A172 (cell line): ENCODE results near the gene LRRC23. TPM values are rescaled to one million over a fixed set of nuclear protein-coding genes. Genes with fewer than 3 reads are reported as not detected.

ENCODE experiments used
- DNase-seq: peaks from one replicate; pipeline ENCODE4 v3.0.0-alpha.2; 2015; ENCODE audit warnings: low spot score
- total RNA-seq: library from RNA; depleted of rRNA; stranded (reverse); fragments of >200 nt; shearing (Covaris generic); gene quantifications from 2 replicates; pipeline ENCODE4 v1.2.3, GENCODE V29; 2014; rRNA removed

LRRC23 gene
- total RNA-seq, 1 experiment from 2014 or later, result 14.4 TPM

DNA sequence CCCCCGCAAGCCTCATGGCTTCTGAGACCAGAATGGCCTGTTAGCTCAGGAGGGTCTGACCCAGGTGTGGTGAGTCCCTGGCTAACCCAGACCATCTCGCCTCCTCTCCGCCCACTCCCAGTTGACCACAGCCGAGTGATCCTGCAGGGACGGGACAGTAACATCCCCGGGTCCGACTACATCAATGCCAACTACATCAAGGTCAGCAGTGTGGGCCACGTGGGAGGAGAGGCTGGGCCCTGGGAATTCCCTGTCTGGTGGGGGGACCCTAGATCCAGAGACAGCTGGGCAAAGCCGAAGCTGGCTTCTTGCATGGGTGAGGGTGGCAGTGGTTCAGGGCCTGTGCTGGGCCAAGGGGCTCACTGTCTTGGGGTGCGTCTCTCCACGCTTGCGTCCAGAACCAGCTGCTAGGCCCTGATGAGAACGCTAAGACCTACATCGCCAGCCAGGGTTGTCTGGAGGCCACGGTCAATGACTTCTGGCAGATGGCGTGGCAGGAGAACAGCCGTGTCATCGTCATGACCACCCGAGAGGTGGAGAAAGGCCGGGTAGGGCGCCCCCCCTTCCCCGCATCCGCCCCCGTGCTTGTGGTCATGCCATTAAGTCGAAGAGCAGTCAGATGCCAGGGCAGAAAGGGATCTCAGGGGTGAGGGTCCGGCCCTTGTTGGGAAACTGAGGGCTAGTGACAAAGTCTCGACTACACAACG is 51.6 kb downstream of the LRRC23 start:
- DNase-seq, result no peak

DNA sequence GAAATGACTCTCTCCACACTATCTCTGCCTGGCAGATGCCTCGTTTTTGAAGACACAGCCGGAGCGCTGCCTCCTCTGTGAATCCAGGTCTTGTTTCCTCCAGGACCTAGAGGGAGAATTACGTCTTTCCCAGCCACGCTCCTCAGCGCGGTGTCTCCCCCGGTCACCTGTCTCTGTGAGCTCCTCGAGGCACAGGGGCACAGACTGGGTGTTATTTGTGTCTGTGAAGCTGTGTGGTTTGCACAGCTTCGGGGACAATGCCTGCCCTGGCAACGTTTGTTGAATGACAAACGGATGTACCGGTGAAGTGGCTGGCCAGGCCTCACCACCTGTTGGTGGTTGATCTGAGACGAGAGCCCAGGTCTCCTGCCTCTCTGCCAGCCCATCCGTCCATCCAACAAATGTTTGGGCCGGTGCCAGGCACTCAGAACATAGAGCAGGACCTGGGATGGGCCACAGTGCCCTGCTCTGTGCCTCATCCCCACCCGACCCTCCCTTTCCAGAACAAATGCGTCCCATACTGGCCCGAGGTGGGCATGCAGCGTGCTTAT is 52.6 kb downstream of the LRRC23 start:
- DNase-seq, result no peak

DNA sequence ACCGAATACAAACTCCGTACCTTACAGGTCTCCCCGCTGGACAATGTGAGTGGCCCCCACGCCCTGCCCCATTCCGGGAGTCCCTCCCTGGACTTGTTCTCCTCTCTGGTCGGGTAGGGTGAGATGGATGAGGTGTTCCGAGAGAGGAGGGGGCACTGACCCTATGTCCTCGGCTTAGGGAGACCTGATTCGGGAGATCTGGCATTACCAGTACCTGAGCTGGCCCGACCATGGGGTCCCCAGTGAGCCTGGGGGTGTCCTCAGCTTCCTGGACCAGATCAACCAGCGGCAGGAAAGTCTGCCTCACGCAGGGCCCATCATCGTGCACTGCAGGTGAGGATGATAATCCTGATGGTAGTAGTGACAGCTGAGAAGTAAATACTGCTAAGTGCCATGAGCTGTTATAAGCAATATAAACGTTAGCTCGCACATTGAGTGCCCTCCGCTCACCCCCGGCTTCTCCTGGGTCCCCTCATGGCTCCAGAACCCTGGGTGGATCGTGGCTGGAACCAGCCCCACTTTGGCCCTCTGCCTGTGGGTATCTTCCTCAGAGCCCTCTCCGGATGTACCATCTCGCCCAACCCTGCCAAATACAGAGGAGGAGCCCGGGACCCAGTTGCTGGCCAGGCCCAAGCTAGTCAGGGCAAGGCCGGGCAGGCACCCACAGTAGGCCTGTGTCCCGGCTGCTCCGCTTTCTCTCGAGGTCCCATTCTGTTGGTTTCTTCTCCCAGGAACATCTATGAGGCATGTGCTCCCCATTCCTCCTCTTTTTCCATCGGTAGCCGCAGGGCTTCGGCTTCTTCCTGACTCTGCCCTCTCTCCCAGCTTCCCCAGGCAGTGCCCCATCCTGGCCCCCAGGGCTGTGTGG is 53.4 kb downstream of the LRRC23 start:
- DNase-seq, result no peak

DNA sequence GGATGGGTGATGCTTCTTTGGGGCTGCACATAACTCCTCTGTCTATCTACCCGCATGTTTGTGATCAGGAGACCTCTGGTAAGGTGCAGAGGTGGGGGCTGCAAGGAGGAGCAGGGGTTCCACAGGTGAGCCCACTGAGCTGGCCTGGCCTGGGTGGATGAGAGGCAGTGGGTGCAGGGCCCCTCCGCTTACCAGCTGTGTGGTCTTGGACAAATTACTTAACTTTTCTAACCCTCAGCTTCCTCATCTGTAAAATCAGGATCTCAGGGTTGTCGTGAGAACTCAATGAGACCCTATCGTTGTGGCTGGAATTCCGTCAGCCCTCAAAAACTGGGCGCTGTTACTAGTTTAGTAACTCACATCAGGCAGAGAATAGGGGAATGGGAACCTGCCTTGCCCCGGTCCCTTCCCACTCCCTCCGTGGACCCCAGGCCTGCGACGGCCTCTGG is 54.0 kb downstream of the LRRC23 start:
- no peak for DNase-seq

DNA sequence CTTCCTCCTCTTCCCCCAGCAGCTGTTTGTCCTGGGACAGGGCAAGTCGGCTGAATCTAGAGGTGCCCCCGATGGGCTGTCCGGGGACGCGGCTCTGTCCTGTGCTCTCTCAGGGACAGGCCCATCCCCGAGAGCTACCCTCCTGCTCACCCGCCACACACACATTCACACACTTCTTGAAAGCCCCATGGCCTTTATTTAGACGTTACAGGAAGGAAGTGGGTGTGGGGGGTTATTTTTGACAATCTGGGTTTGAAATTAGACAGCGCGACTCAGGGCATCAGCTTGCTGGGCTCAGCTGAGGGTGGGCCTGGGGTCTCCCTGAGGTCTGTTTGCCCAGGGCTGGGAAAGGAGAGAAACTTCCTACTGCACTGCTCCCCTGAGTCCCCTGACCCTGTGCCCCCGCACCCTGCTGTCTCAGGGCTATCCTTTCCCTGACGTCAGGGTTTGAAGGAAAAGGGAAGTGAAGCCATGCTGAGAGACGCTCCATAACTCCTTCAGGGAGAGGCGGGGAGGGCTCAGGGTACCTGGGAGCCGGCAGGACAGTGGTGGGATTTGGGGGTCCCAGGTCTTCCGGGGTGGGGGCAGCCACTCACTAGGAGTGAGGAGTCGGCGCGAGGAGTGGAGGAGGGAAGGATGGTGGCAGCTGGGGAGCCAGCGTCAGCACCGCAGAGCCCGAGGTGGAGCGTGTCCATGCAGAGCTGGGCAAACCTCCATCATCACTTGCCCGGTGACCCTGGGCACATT is 54.6 kb downstream of the LRRC23 start:
- no peak for DNase-seq

DNA sequence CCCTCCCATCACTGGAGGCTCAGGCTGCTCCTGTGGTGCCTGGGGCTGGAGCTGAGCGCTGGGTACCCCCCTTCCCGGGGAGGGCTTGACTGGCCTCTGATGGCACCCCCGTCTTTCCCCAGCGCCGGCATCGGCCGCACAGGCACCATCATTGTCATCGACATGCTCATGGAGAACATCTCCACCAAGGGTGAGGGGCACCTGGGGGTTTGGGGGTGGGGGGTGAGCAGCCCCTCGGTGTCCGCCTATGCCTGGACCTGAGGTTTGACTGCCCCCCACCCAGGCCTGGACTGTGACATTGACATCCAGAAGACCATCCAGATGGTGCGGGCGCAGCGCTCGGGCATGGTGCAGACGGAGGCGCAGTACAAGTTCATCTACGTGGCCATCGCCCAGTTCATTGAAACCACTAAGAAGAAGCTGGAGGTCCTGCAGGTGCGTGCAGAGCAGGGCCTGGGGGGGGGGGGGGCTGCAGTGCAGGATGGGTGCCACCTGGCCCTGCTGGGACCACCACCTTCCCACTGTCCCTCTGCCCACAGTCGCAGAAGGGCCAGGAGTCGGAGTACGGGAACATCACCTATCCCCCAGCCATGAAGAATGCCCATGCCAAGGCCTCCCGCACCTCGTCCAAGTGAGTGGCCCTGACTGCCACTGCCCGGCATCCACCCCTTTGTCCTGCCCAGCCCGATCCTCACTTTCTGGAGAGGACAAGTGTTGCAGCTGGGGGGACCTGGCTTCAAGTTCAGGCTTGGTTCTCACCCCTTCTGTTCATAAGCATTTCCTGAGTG is 55.4 kb downstream of the LRRC23 start:
- DNase-seq, result no peak

DNA sequence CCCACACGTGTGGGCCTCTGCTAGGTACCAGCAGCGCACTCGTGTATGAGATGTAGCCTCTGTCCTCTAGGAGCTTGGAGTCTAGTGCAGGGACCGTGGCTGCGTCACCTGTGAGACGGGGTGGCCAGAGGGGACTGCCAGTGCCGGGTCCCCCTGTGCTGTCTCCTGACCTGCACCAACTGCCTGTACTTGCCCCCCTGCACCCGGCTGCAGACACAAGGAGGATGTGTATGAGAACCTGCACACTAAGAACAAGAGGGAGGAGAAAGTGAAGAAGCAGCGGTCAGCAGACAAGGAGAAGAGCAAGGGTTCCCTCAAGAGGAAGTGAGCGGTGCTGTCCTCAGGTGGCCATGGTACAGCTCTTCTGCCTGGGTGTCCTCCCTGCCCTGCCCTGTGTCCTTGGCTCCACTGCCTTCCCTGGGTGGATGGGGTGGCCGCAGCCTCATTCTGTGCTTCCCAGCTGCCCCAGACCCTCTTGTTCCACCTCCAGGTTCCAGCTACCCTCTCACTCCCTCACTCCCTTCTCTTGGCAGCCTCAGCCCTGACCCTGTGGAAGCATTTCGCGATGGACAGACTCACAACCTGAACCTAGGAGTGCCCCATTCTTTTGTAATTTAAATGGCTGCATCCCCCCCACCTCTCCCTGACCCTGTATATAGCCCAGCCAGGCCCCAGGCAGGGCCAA is 56.1 kb downstream of the LRRC23 start:
- DNase-seq, result no peak

DNA sequence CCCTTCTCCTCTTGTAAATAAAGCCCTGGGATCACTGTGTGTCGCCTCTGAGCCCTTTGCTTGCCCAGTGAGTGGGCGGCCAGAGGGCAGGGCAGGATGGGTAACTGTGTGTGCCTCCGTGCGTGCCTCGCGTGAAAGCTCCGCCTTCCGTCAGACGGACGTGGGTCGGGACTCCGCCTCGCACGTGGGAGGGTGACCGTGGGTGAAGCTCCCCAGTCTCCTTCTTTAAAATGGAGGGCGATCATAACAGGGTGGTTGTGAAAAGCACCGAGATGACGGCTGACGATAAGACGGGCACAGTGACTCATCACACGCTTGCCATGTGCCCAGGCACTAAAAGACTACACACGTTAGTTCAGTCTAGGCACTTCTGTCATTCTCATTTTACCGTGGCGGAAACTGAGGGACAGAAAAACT is 56.7 kb downstream of the LRRC23 start:
- DNase-seq, result no peak

DNA sequence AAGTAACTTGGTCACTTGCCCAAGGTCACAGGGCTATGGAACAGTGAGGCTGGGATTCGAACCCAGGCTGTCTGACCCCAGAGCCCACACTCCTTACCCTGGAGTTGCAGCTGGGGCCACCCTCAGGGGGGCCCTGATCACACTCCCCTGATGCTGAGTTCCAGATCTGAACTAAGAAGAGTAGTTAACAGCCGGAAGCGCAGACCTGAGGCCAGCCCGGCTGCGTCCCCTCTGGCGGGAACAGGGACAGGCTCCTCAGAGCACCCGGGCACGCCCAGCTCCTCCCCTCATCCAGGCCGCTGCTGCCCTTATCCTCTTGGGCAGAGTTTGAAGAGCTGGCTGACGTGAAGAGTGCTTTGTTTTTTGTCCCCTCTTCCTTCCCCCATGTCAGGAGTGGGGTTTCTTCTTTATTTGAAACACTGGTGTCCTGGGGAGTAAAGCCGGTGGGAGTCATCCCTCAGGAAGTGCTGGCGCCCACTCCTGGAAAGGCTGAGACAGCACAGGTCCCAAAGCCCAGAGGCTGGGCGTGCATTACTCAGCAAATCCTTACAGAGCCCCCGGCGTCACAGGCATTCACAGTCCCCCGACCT is 57.2 kb downstream of the LRRC23 start:
- peak; percentile 49 for DNase-seq

DNA sequence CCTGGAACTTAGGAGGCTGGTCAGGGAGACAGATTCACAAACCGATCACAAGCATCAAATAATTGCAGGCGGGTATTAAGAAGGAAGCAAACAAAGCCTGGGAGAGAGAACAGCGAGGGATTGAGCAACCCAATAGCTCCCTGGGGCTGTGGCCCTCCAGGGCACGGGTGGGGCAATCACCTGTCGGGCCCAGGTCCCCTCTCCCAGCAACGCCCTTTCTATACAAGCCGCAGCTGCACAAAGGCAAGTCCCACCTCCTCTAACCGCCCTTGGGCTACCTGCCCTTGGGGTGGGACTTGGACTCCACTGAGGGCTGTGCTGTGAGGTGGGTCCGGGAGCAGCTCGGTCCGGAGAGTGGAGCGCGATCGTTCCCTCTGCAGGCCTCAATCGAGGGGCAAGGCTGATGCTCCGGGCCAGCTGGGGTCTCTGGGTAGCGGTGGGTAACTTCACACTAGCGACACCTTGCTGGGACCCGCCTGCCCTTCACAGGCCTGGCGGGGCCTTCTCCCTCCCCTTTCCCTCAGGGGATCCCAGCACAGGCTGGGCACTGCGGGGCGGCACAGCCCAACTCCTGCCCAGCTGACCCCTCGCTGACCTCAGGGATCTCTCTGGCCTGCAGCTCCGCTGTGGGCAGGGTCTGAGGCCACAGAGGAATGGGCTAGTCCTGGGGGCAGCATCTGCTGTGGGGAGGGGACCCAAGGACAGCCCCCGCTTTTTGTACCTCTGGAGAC is 57.8 kb downstream of the LRRC23 start:
- no peak for DNase-seq

DNA sequence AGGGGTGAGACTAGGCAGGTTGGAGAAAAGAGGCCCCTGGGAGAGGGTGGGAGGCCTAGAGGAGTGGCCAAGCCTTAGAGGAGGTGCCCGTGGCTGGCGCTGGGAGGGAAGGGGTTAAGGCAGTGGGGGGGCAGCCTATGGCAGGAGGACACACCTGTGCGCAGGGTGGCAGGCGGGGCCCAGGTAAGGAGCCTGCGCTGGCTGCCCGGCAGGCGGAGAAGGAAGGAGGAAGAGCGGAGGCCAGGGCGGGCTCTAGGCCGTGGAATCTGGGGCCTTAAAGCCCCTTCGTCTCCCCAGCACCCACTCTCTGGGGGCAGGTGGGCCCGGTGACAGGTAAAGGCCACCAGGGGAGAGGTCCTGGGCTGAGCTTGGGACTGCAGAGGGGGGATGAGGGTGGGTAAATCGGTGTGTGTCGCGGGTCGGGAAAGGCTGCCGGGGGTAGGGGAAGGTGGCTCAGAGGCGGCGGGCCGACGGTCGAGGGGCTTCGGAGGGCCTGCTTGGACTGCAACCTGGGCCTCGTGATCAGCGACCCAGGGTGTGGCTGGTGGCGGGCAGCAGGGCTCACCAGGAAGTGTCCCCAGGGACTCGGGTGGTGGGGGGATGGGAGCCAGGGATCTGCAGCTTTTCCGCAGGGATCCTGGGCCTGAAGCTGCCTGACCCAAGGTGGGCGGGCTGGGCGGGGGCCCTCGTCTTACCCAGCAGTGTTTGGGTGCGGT is 58.6 kb downstream of the LRRC23 start:
- DNase-seq, result no peak

Other genes with a start within 250 kb of the LRRC23 start
- 23.7 and 27.4 TPM in 2 replicates for gene ING4, start 241.7 kb upstream of the LRRC23 start, total RNA-seq
- 6.4 and 9.2 TPM in 2 replicates for gene ZNF384, start 215.4 kb upstream of the LRRC23 start, total RNA-seq
- gene PIANP, start 204.0 kb upstream of the LRRC23 start, total RNA-seq, result 0.24 and 2.3 TPM in 2 replicates
- 40.7 and 45.7 TPM in 2 replicates for gene COPS7A, start 180.8 kb upstream of the LRRC23 start, total RNA-seq
- gene MLF2, start 151.7 kb upstream of the LRRC23 start, total RNA-seq, result 168 and 187 TPM in 2 replicates
- 86.8 and 166 TPM in 2 replicates for gene PTMS, start 138.5 kb upstream of the LRRC23 start, total RNA-seq
- not detected in 2 replicates for gene LAG3, start 132.3 kb upstream of the LRRC23 start, total RNA-seq
- not detected in 2 replicates for gene CD4, start 115.3 kb upstream of the LRRC23 start, total RNA-seq
- gene GPR162, start 83.0 kb upstream of the LRRC23 start, total RNA-seq, result 5.3 and 12.3 TPM in 2 replicates
- 6.9 and 7.4 TPM in 2 replicates for gene P3H3, start 76.4 kb upstream of the LRRC23 start, total RNA-seq
- gene GNB3, start 63.9 kb upstream of the LRRC23 start, total RNA-seq, result 0.19 and 5.1 TPM in 2 replicates
- gene CDCA3, start 53.5 kb upstream of the LRRC23 start, total RNA-seq, result 30.8 and 52.8 TPM in 2 replicates
- gene USP5, start 52.7 kb upstream of the LRRC23 start, total RNA-seq, result 87.3 and 104 TPM in 2 replicates
- 675 and 790 TPM in 2 replicates for gene TPI1, start 37.3 kb upstream of the LRRC23 start, total RNA-seq
- 7.9 and 10.2 TPM in 2 replicates for gene SPSB2, start 31.5 kb upstream of the LRRC23 start, total RNA-seq
- gene ENO2, start 9.8 kb downstream of the LRRC23 start, total RNA-seq, result 21.5 and 24.7 TPM in 2 replicates
- gene ATN1, start 23.1 kb downstream of the LRRC23 start, total RNA-seq, result 3.1 and 6.6 TPM in 2 replicates
- not detected in 2 replicates for gene RNU7-1, start 39.0 kb downstream of the LRRC23 start, total RNA-seq
- gene C12orf57, start 39.2 kb downstream of the LRRC23 start, total RNA-seq, result 1.8 TPM in 1 of 2 replicates, not detected in the other
- gene PTPN6, start 46.5 kb downstream of the LRRC23 start, total RNA-seq, result 0.31 and 0.48 TPM in 2 replicates
- gene PHB2, start 65.8 kb downstream of the LRRC23 start, total RNA-seq, result 172 and 183 TPM in 2 replicates
- gene EMG1, start 66.1 kb downstream of the LRRC23 start, total RNA-seq, result 42.6 and 50.5 TPM in 2 replicates
- gene LPCAT3, start 113.7 kb downstream of the LRRC23 start, total RNA-seq, result 9.2 and 14.7 TPM in 2 replicates
- gene C1S, start 155.9 kb downstream of the LRRC23 start, total RNA-seq, result 20.3 and 39.8 TPM in 2 replicates
- gene C1R, start 187.6 kb downstream of the LRRC23 start, total RNA-seq, result 10.7 and 16.0 TPM in 2 replicates
- gene C1RL, start 204.4 kb downstream of the LRRC23 start, total RNA-seq, result 5.8 and 11.0 TPM in 2 replicates
- gene RBP5, start 224.1 kb downstream of the LRRC23 start, total RNA-seq, result 0.31 TPM in 1 of 2 replicates, not detected in the other
- 8.5 and 15.6 TPM in 2 replicates for gene CLSTN3, start 225.5 kb downstream of the LRRC23 start, total RNA-seq